Fibroblast of pulmonary artery (primary cell): ENCODE data around the gene CIROP.

Experiments used
- DNase-seq: peaks from one replicate; pipeline ENCODE4 v3.0.0-alpha.2; 2010; ENCODE audit warnings: low read depth
- H3K4me3 ChIP-seq: replicated peaks from 2 replicates; pipeline ENCODE4 v1.5.1; 2011; ENCODE audit warnings: low read depth, mild to moderate bottlenecking, control low read depth, low read length, moderate library complexity
- CTCF ChIP-seq: IDR thresholded peaks from 2 replicates; pipeline ENCODE4 v1.5.1; 2011; ENCODE audit warnings: mild to moderate bottlenecking, control low read depth, low read length, inconsistent platforms; ENCODE audit errors: missing control alignments

Gene CIROP

GRCh38 chr14:23058654-23059504, 45.9 kb downstream of the CIROP start:
- H3K4me3 ChIP-seq: no peak overlapping the region
- no peak for DNase-seq
- TF ChIP-seq CTCF: no peak

GRCh38 chr14:23057757-23058653, 46.8 kb downstream of the CIROP start:
- peak; percentile 87 for TF ChIP-seq CTCF
- DNase-seq: peak; percentile 86
- peak overlapping the region; percentile 55 for H3K4me3 ChIP-seq

- TF ChIP-seq CTCF: no peak
- H3K4me3 ChIP-seq: peak within 1 kb of the TSS; percentile 55
- peak; percentile 65 for DNase-seq
Measured at GRCh38 chr14:23056956-23057756, 47.6 kb downstream of the CIROP start, which contains the start of gene CDH24. Gene CDH24, minus strand, starts transcription at chr14:23057520. Its CDS starts 1,787 bp downstream, at chr14:23055733.

GRCh38 chr14:23056145-23056955, 48.4 kb downstream of the CIROP start:
- peak overlapping the region; percentile 55 for H3K4me3 ChIP-seq
- peak; percentile 65 for DNase-seq
- peak; percentile 74 for TF ChIP-seq CTCF

GRCh38 chr14:23055621-23056144, 49.1 kb downstream of the CIROP start:
- no peak overlapping the region for H3K4me3 ChIP-seq
- DNase-seq: no peak
- TF ChIP-seq CTCF: no peak
